Amygdala (tissue), 56 donors: Measurements from ENCODE around the gene FAM171A2.

ENCODE experiments used
- DNase-seq, 56 donors: peaks; one replicate each; lab custom pipeline; 2025; lab: John Stamatoyannopoulos, UW

FAM171A2 gene

GRCh38 chr17:44362459-44362948, 1.1 kb downstream of the FAM171A2 start:
- DNase-seq = no peak

GRCh38 chr17:44361292-44362260, 2.1 kb downstream of the FAM171A2 start:
- DNase-seq = peak in 1 of 56 donors; percentile 41

DNA sequence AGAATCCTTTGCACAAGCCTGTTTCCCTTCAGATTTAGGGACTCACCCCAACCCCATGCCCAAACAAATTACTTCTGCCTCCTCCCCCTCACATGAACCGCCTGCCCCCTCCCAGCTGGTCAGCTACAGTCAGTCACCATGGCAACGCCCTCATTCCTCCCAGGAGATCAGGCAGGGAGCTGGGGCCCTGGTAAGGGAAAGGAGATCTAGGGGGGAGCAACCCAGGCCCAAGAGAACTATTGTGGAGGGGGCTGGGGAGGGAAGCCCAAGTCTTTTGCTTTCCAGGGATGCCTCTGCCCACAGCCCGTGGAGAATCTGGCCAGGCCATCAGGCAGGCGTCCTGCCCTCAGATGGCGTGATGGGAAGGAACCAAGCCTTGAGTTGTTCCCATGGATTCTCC, 2.8 kb downstream of the FAM171A2 start:
- peak in 3 of 56 donors; percentile 19 to 27 (median 25) for DNase-seq

DNA sequence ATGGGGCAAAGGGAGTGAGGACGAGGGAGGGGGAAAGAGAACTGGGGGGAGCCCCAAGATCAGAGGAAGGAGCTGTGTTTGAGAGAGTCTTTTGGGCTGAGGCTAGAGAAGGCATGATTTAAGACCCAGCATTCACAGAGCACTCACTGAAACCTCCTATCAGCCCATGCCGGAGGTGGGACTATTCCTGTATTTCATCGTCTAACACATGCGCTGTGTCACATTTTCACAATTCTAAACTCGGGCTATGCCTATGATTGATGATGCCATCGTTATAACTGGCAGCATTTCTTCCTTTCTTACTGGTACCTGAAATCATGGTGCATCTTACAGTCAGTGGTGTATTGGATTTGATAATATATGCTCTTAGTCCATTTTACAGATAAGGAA, 3.5 kb downstream of the FAM171A2 start:
- DNase-seq = no peak

DNA sequence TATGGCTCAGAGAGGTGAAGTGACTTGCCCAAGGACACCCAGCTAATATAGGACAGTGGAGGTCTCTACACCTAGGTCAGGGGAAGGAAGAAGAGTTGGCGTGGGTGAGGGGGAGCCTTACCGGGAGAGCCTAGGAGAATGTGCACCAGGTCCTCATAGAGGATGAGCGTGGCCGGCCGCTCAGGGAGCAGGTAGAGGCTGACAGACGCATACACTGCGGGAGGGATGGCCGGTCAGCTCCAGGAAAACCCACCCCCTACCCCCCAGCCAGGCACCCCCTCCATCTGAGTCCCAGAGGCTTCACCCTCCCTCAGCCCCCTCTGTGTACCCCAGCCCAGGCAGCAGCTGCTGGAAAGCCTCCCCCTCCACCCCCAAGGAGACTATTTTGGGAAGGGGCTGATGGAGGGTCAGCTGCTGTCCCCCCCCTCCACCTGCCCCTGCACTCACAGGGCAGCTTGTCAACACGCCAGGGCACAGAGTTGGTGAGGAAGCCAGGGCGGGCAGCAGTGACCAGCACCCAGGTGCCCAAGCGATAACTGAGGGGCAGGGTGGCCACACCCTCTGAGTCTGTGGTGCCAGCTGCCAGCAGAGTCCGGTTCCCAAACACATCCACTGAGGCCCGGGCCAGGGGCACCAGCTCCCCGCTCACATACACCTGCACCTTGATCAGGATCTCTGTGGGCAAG, 4.1 kb downstream of the FAM171A2 start:
- no peak for DNase-seq

- DNase-seq = no peak
Measured at GRCh38 chr17:44359006-44359405, 4.6 kb downstream of the FAM171A2 start.

- DNase-seq = no peak
Measured at GRCh38 chr17:44358066-44358465, 5.6 kb downstream of the FAM171A2 start.

DNA sequence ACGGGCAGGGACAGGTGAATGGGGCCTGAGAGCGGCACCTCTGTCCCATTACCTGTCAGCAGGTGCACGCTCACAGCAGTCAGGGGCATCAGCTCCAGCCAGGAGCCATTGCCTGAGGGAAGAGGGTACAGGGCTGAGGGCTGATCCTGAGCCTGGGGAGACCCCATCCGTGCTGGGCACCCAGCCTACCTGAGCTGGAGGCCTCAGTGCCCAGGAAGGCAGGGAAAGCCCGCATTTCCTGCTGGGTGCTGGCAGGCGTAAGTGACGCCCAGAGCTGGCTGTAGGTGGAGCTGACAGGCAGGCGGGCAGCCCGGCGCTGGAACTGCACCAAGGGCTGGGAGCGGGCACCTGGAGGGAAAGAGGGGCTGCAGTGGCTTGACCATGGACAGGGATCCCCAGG, 7.4 kb downstream of the FAM171A2 start:
- no peak for DNase-seq

DNA sequence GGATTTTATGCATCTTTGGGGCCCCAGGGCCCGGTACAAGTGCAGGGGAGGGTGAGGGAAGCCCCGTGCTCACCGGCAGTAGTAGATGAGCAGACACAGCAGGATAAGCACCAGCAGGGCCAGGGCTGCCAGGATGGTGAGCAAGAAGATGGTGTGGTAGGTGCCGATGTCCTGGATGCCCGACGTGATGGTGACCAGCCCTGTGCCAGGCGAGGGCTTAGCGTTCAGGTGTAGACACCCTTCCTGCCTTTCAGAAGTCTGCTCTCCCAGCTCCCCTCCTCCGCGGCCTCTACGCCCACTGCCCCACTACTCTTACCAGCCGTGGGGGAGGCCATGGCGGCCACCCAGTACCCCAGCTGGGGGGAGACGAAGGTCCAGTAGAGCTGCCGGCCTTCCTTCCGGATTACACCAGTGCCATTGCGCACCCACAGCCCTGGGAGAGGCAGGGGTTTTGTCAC, 8.0 kb downstream of the FAM171A2 start:
- no peak for DNase-seq

- DNase-seq = no peak
Measured at GRCh38 chr17:44354582-44355561, 8.8 kb downstream of the FAM171A2 start.

- DNase-seq = peak in 8 of 56 donors; percentile 16 to 51 (median 27)
Measured at GRCh38 chr17:44353672-44354331, 9.9 kb downstream of the FAM171A2 start.

DNA sequence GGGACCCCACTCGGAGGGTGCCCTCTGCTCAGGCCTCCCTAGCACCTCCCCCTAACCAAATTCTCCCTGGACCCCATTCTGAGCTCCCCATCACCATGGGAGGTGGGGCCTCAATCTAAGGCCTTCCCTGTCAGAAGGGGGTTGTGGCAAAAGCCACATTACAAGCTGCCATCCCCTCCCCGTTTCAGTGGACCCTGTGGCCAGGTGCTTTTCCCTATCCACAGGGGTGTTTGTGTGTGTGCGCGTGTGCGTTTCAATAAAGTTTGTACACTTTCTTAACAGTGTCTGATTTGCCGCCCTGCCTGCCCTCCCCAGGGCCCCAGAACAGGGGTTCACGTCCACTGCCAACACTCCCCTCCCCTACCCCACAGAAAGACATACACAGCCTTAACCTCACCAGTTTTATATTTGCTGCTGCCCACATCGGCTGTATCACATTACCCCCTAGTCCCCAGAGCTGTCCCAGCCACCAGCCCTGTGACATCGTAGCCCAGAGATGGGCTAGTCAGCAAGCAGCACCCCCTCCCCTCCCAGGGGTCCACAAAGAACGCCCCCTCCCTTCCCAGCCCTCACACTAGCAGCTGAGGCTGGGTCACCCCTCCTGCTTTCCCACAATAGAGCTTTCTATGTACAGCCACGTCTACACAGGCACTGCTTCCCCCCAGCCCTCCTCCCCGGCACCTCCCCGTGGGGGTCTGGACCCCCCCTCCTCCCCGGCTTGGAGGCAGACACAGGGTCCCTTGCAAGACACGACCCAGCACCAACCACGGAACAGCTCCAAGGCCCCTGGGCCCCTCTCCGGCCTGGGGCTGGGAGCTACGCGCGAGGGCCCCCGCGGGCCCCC, 10.6 kb downstream of the FAM171A2 start:
- DNase-seq = no peak

DNA sequence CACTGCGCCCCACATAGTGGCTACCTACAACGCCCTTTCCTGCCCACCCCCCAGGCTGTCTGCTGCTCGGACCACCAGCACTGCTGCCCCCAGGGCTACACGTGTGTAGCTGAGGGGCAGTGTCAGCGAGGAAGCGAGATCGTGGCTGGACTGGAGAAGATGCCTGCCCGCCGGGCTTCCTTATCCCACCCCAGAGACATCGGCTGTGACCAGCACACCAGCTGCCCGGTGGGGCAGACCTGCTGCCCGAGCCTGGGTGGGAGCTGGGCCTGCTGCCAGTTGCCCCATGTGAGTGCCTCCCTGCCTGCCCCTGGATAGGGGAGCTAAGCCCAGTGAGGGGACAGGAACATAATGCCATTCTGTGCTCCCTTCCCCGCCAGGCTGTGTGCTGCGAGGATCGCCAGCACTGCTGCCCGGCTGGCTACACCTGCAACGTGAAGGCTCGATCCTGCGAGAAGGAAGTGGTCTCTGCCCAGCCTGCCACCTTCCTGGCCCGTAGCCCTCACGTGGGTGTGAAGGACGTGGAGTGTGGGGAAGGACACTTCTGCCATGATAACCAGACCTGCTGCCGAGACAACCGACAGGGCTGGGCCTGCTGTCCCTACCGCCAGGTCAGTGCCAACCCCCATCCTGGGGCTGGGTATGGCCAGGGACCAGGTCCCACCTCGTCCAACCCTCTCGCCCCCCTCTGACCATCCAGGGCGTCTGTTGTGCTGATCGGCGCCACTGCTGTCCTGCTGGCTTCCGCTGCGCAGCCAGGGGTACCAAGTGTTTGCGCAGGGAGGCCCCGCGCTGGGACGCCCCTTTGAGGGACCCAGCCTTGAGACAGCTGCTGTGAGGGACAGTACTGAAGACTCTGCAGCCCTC, 11.5 kb downstream of the FAM171A2 start:
- DNase-seq = no peak

DNA sequence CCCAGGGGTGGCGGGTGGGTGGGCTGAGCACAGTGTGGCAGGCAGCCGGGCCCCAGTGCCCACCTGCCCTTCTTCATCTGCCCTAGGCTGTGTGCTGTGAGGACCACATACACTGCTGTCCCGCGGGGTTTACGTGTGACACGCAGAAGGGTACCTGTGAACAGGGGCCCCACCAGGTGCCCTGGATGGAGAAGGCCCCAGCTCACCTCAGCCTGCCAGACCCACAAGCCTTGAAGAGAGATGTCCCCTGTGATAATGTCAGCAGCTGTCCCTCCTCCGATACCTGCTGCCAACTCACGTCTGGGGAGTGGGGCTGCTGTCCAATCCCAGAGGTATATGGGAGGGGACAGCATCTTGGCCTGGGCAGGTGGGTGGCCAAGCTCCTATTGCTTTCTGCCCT, 12.2 kb downstream of the FAM171A2 start:
- DNase-seq = no peak

DNA sequence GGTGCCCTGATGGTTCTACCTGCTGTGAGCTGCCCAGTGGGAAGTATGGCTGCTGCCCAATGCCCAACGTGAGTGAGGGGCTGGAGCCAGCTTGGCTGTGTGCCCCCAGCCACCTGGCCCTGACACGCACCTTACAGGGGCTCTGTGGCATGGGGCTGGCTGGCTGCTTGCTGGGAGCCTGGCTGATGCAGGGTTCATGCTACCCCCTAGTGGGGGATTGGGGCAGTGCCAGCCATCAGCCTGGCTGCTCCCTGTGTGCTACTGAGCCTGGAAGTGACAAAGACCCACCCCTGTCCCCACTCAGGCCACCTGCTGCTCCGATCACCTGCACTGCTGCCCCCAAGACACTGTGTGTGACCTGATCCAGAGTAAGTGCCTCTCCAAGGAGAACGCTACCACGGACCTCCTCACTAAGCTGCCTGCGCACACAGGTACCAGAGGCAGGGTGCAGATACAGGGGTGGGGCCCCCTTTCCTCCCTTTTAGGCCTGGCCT, 12.9 kb downstream of the FAM171A2 start:
- DNase-seq = peak in 41 of 56 donors; percentile 9 to 80 (median 46)

DNA sequence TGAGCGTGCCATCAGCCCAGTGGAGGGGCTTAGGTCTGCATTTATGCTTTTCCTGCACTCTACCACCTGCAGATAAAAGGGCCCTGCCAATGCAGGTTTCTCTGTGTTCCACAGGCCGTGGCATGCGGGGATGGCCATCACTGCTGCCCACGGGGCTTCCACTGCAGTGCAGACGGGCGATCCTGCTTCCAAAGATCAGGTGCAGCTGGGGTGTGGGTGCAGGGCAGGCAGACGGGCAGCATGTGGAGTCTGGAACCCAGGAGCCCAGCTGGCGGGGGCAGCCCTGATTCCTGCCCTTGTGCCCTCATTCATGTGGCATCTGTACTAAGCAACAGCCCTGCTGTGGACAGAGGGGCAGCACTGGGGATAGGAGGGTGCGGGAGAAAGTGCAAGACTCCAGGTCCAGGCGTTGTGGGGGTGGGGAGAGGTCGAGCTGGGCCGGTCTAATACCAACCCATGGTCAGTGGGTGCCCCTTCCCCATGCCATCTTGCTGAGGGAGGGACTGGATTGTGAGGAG, 14.0 kb downstream of the FAM171A2 start:
- no peak for DNase-seq

DNA sequence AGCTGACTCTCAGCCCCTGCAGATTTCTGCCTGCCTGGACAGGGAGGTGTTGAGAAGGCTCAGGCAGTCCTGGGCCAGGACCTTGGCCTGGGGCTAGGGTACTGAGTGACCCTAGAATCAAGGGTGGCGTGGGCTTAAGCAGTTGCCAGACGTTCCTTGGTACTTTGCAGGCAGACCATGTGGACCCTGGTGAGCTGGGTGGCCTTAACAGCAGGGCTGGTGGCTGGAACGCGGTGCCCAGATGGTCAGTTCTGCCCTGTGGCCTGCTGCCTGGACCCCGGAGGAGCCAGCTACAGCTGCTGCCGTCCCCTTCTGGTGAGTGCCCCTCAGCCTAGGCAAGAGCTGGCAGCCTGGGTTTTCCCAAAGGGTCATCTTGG, 14.7 kb downstream of the FAM171A2 start:
- DNase-seq = no peak
